Activated naive CD8-positive, alpha-beta T cell treated with anti-CD3 and anti-CD28 coated beads, Interleukin-2, amount 10 ng/mL, durations not matched to agents 7 days and 5 days (primary cell): ENCODE results near the gene CALCA. TPM values are rescaled to one million over a fixed set of nuclear protein-coding genes. Genes with fewer than 3 reads are reported as not detected.

Experiments used
- ATAC-seq: fragments of 150-1000 bp; cut with Tn5 transposase; one replicate; pipeline ENCODE4 v1.10.0; 2021; ENCODE audit warnings: low read depth, moderate library complexity
- POLR2A ChIA-PET: fragments of 350-600 bp; sonication (Branson Sonifier 250); formaldehyde crosslinking; loops from one replicate; lab custom pipeline; 2021; ENCODE audit warnings: antibody characterized with exemption; lab: Charles Lee
- DNase-seq: peaks from one replicate; pipeline ENCODE4 v3.0.0; 2021
- H3K27ac Mint-ChIP-seq: one replicate; pipeline ENCODE4 v1.8.0; 2022; ENCODE audit warnings: mild to moderate bottlenecking, mixed read lengths
- H3K27me3 Mint-ChIP-seq: one replicate; pipeline ENCODE4 v1.8.0; 2022; ENCODE audit warnings: mild to moderate bottlenecking, moderate library complexity, mixed read lengths
- H3K36me3 Mint-ChIP-seq: one replicate; pipeline ENCODE4 v1.8.0; 2021; ENCODE audit warnings: mild to moderate bottlenecking, mixed read lengths
- H3K4me1 Mint-ChIP-seq: one replicate; pipeline ENCODE4 v1.8.0; 2021; ENCODE audit warnings: mixed read lengths
- H3K4me3 Mint-ChIP-seq: one replicate; pipeline ENCODE4 v1.8.0; 2022; ENCODE audit warnings: mild to moderate bottlenecking, moderate library complexity, mixed read lengths
- H3K9me3 Mint-ChIP-seq: one replicate; pipeline ENCODE4 v1.8.0; 2021; ENCODE audit warnings: mixed read lengths
- total RNA-seq, 2 experiments: library from RNA; stranded (reverse); gene quantifications; one replicate each; pipeline ENCODE4 v1.2.3, GENCODE V29; 2021

The CALCA gene
- total RNA-seq, 2 experiments from 2014 or later: not detected

DNA sequence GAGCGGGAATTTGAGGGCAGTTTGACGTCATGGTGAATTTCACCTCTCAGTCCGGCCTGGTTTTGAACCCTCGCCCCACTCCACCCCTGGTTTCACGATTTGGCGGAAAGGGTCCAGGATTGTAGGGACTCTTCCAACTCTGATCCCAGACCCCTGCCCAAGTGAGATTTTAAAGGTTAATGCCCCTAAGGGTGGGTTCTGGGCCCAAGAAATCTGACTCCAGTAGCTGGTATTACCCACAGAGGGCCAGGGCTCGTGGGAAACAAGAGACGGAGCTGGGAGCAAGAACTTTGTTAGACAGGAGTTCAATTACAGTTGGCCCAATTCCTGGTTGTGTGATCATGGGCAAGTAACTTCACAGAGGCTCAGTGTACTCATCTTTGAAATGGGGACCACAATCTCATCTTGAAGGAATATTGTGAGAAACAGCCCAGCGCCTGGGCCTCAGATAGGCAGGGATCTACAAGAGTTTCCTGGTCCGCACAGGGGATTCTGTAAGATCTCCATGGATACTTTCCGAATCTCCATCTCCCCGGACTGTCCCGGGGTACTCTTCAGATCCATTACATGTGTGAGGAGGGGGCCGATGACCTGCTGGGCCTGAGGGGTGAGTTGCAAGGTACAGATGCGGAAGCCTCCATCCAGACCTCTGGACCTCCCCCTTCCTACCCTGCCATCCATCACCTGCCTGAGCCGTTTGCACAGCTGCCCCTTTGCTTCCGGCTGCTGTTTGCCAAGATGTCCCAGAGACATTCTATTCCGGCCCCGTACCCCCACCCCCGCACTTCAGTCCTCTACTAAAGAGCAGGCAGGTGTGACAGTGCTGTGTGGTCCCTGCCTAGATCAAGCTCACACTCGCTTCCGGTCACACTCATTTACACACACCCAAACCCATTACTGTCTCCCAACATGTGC lies 687 bp upstream of the CALCA start:
- POLR2A ChIA-PET: no interaction called here
- DNase-seq (no peak), ATAC-seq (no peak)
- Mint-ChIP-seq H3K36me3 (no peaks in the 10 kb centered on the region), H3K4me3 (peak overlapping the region; percentile 81), H3K4me1 (peaks cover 25% of the 10 kb centered on the region), H3K9me3 (no peaks in the 10 kb centered on the region), H3K27me3 (peaks cover 74% of the 10 kb centered on the region), H3K27ac (no peak overlapping the region)

GRCh38 chr11:14969901-14970323 lies 2.2 kb downstream of the CALCA start:
- POLR2A ChIA-PET: no interaction called here
- peaks cover 21% of the 10 kb centered on the region for H3K4me1 Mint-ChIP-seq
- no peak overlapping the region for H3K27ac Mint-ChIP-seq
- peak; percentile 31 for ATAC-seq
- no peaks in the 10 kb centered on the region for H3K36me3 Mint-ChIP-seq
- peak; percentile 75 for DNase-seq
- H3K4me3 Mint-ChIP-seq: no peak overlapping the region
- H3K9me3 Mint-ChIP-seq: no peaks in the 10 kb centered on the region
- H3K27me3 Mint-ChIP-seq: peaks cover 53% of the 10 kb centered on the region

- Mint-ChIP-seq H3K9me3 (no peaks in the 10 kb centered on the region), H3K27ac (no peak overlapping the region), H3K36me3 (no peaks in the 10 kb centered on the region), H3K4me1 (peaks cover 4% of the 10 kb centered on the region), H3K27me3 (peaks cover 31% of the 10 kb centered on the region), H3K4me3 (no peak overlapping the region)
- DNase-seq: no peak
- POLR2A ChIA-PET: no interaction called here
- ATAC-seq: no peak
Observed at GRCh38 chr11:14967581-14968243, 4.4 kb downstream of the CALCA start.

- peaks cover 2% of the 10 kb centered on the region for H3K36me3 Mint-ChIP-seq
- ATAC-seq (no peak), DNase-seq (no peak)
- no peaks in the 10 kb centered on the region for H3K9me3 Mint-ChIP-seq
- H3K27me3 Mint-ChIP-seq: no peaks in the 10 kb centered on the region
- H3K4me1 Mint-ChIP-seq: no peaks in the 10 kb centered on the region
- no peak overlapping the region for H3K4me3 Mint-ChIP-seq
- POLR2A ChIA-PET: no interaction called here
- H3K27ac Mint-ChIP-seq: no peak overlapping the region
Observed at GRCh38 chr11:14956111-14956510, 16.0 kb downstream of the CALCA start.

GRCh38 chr11:14954581-14954980 lies 17.6 kb downstream of the CALCA start:
- ATAC-seq (no peak), DNase-seq (no peak)
- Mint-ChIP-seq H3K4me1 (no peaks in the 10 kb centered on the region), H3K9me3 (no peaks in the 10 kb centered on the region), H3K36me3 (peaks cover 2% of the 10 kb centered on the region), H3K27me3 (no peaks in the 10 kb centered on the region), H3K4me3 (no peak overlapping the region), H3K27ac (no peak overlapping the region)
- POLR2A ChIA-PET: no interaction called here

GRCh38 chr11:14953904-14954303 lies 18.2 kb downstream of the CALCA start:
- ATAC-seq (no peak), DNase-seq (no peak)
- Mint-ChIP-seq H3K9me3 (no peaks in the 10 kb centered on the region), H3K27ac (no peak overlapping the region), H3K27me3 (no peaks in the 10 kb centered on the region), H3K4me3 (no peak overlapping the region), H3K4me1 (no peaks in the 10 kb centered on the region), H3K36me3 (peaks cover 2% of the 10 kb centered on the region)
- POLR2A ChIA-PET: no interaction called here

- Mint-ChIP-seq H3K36me3 (peaks cover 3% of the 10 kb centered on the region), H3K27ac (no peak overlapping the region), H3K27me3 (no peaks in the 10 kb centered on the region), H3K9me3 (no peaks in the 10 kb centered on the region), H3K4me1 (no peaks in the 10 kb centered on the region), H3K4me3 (no peak overlapping the region)
- ATAC-seq (no peak), DNase-seq (no peak)
- POLR2A ChIA-PET: no interaction called here
Observed at GRCh38 chr11:14949437-14950147, 22.6 kb downstream of the CALCA start.

GRCh38 chr11:14942745-14943144 lies 29.4 kb downstream of the CALCA start:
- ATAC-seq: no peak
- no peaks in the 10 kb centered on the region for H3K27me3 Mint-ChIP-seq
- no peak for DNase-seq
- peaks cover 12% of the 10 kb centered on the region for H3K36me3 Mint-ChIP-seq
- POLR2A ChIA-PET: no interaction called here
- H3K4me3 Mint-ChIP-seq: no peak overlapping the region
- H3K9me3 Mint-ChIP-seq: peaks cover 7% of the 10 kb centered on the region
- H3K27ac Mint-ChIP-seq: no peak overlapping the region
- no peaks in the 10 kb centered on the region for H3K4me1 Mint-ChIP-seq

DNA sequence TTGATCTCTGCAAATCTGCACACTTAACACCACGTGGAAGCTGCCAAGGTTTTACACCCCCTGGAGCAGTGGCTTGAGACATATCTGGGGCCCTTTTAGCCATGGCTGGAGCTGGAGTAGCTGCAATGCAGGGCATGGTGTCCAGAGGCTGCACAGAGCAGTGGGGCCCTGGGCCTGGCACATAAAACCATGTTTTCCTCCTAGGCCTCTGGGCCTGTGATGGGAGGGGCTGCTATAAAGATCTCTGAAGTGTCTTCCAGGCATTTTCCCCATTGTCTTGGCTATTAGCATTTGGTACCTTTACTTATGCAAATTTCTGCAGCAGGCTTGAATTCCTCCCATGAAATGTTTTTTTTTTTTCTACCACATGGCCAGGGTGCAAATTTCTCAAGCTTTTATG lies 33.2 kb downstream of the CALCA start:
- H3K4me3 Mint-ChIP-seq: no peak overlapping the region
- no peaks in the 10 kb centered on the region for H3K27me3 Mint-ChIP-seq
- POLR2A ChIA-PET: no interaction called here
- DNase-seq: no peak
- no peak for ATAC-seq
- no peak overlapping the region for H3K27ac Mint-ChIP-seq
- peaks cover 17% of the 10 kb centered on the region for H3K36me3 Mint-ChIP-seq
- H3K4me1 Mint-ChIP-seq: no peaks in the 10 kb centered on the region
- peaks cover 9% of the 10 kb centered on the region for H3K9me3 Mint-ChIP-seq

DNA sequence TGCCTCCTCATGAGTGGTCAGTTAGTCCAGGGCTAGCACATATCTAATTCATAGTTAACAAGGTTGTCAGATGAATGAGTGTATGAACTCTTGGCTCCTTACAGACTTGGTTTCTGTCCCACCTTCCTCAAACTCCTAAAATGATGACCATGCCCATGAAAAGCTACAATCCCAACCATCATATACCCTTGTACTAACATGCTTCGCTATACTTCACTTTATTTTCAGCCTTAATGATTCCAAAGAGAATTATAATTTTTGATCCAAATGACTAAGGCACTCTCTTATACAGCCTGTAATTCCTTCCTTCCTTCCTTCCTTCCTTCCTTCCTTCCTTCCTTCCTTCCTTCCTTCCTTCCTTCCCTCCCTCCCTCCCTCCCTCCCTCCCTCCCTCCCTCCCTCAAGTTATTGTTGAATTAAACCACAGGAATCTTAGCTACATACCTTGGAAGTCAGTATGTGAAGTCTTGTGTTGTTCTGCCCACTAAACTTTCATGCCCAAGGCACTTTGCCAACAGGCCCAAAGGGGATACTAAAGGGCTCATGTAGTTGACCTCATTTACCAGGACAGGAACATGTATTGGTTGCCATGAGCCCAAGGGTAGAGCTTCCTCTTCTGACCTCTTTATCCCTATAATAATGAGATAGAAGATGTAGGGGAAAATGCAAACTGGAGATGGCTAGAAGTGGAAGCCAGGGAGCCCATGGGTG lies 37.4 kb downstream of the CALCA start:
- no peaks in the 10 kb centered on the region for H3K27me3 Mint-ChIP-seq
- no peaks in the 10 kb centered on the region for H3K4me1 Mint-ChIP-seq
- H3K36me3 Mint-ChIP-seq: peaks cover 24% of the 10 kb centered on the region
- POLR2A ChIA-PET: no interaction called here
- DNase-seq: no peak
- no peak overlapping the region for H3K4me3 Mint-ChIP-seq
- H3K27ac Mint-ChIP-seq: no peak overlapping the region
- no peak for ATAC-seq
- H3K9me3 Mint-ChIP-seq: peaks cover 12% of the 10 kb centered on the region

DNA sequence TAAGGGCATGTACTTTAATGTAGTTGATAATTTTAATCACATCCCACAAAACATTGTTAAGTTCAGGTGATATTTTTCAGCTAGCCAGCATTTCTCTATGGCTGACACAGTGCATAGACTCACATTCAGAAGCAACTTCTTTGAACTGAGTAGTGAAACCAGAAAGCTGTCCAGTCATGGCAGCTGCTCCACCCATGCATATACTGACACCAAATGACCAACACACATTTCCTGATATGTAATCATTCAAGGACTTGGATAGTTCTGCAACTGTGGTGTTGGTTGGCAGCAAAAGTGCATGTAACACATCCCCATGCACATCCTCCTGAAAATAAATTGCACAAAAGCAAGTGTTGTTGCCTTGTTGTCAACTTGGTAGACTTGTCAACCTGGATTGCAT lies 39.7 kb downstream of the CALCA start:
- ATAC-seq (no peak), DNase-seq (no peak)
- Mint-ChIP-seq H3K36me3 (peaks cover 22% of the 10 kb centered on the region), H3K4me3 (no peak overlapping the region), H3K27ac (no peak overlapping the region), H3K27me3 (no peaks in the 10 kb centered on the region), H3K9me3 (peaks cover 13% of the 10 kb centered on the region), H3K4me1 (no peaks in the 10 kb centered on the region)
- POLR2A ChIA-PET: no interaction called here

DNA sequence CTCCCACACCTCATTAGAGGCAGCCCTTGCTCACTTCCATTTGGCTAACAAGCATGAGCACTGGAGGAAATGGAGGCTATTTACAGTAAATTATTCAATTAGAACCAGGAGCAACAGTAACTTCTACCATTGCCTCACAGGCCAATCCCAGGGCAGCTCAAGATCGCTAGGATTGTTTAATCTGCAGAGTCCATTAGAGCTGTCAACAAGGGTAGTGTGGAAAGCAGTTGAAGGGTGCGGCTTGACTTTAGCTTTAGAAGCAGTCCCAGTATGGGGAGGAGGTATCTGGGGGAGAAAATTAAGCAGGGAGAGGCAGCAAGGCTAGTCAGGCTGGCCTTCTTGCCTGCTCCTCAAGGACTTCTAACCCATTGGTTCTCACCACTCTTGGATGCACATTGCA lies 41.8 kb downstream of the CALCA start:
- H3K27me3 Mint-ChIP-seq: no peaks in the 10 kb centered on the region
- no peaks in the 10 kb centered on the region for H3K4me1 Mint-ChIP-seq
- POLR2A ChIA-PET: no interaction called here

GRCh38 chr11:14927146-14927545 lies 45.0 kb downstream of the CALCA start:
- Mint-ChIP-seq H3K36me3 (peaks cover 21% of the 10 kb centered on the region), H3K27ac (no peak overlapping the region), H3K27me3 (no peaks in the 10 kb centered on the region), H3K4me3 (no peak overlapping the region), H3K4me1 (no peaks in the 10 kb centered on the region), H3K9me3 (peaks cover 10% of the 10 kb centered on the region)
- POLR2A ChIA-PET: no interaction called here
- DNase-seq (no peak), ATAC-seq (no peak)

More for the DNA sequence above, 41.8 kb downstream of the CALCA start:
- Mint-ChIP-seq H3K36me3 (peaks cover 22% of the 10 kb centered on the region), H3K4me3 (no peak overlapping the region), H3K9me3 (peaks cover 13% of the 10 kb centered on the region), H3K27ac (no peak overlapping the region)
- no peak for ATAC-seq
- no peak for DNase-seq
